ENCODE data around the gene RNF11. TPM values are rescaled to one million over a fixed set of nuclear protein-coding genes. Genes with fewer than 3 reads are reported as not detected.

RNF11 gene
- total RNA-seq, 1 donor from 2014 or later, result 81.4 TPM

DNA sequence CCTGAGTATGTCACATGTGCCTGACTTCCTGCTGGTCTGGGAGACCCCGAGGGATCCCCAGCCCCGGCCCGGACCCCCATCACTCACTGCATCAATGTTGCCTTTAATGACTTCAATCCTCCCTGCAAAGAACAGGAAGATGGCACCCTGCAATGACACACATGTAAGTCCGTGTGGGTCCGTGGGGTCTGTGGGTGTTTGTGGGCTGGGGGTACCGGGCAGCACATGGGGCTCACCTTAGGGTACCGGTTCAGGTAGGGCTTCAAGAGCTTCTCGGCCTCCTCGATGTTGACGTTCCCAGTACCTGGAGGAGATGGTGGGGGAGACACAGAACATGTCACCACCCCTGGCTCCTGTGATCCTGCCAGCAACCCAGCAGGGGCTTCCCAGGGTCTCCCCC is 66.2 kb downstream of the RNF11 start:
- DNase-seq (ENCODE audit: low read depth), result no peak
- H3K4me3 ChIP-seq (ENCODE audit: low read depth, low read length), result no peak overlapping the region
- TF ChIP-seq, protein P1, sequence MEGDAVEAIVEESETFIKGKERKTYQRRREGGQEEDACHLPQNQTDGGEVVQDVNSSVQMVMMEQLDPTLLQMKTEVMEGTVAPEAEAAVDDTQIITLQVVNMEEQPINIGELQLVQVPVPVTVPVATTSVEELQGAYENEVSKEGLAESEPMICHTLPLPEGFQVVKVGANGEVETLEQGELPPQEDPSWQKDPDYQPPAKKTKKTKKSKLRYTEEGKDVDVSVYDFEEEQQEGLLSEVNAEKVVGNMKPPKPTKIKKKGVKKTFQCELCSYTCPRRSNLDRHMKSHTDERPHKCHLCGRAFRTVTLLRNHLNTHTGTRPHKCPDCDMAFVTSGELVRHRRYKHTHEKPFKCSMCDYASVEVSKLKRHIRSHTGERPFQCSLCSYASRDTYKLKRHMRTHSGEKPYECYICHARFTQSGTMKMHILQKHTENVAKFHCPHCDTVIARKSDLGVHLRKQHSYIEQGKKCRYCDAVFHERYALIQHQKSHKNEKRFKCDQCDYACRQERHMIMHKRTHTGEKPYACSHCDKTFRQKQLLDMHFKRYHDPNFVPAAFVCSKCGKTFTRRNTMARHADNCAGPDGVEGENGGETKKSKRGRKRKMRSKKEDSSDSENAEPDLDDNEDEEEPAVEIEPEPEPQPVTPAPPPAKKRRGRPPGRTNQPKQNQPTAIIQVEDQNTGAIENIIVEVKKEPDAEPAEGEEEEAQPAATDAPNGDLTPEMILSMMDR (conservative IDR thresholded peaks at IDR 0.05; ENCODE audit: low read depth, low read length), result no peak

DNA sequence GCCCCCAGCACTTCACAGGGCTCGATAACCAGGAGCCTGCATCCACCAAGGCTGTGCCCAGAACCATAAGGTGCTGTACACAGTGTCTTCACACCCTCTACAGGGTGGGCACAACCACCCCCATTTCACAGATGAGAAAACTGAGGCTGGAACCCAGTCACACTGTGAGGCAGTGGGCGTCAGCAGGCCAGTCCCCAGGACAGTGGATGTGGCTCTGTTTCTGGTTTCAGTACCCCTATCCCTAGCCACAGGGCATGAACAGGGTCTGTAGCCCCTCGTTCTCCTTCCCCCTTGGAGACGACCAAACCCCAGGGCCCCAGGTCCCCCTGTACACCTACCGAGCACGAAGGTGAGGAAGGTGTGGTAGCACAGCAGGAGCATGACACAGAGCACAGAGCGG is 66.7 kb downstream of the RNF11 start:
- H3K4me3 ChIP-seq (ENCODE audit: low read depth, low read length), result no peak overlapping the region
- TF ChIP-seq, protein P1 (conservative IDR thresholded peaks at IDR 0.05; ENCODE audit: low read depth, low read length), result no peak
- no peak for DNase-seq (ENCODE audit: low read depth)

DNA sequence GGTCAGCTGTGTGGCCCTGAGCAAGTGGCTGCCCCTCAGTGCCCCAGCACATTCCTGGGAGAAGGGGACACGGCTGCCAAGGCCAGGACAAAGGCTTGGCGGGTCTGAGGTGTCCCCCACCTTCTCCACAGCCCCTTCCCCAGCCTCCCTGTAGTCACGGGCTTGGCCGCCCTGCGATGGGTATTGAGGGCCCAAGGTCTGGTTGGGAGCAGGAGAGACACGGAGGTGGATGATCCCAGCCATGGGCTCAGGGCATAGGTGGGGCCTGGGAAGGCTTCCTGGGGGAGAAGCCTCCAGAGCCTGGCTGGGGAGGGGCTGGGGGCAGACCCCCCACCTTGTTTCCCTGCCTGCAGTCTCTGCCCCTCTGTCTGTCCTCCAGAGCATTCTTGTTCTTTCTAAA is 67.2 kb downstream of the RNF11 start:
- no peak for DNase-seq (ENCODE audit: low read depth)
- no peak overlapping the region for H3K4me3 ChIP-seq (ENCODE audit: low read depth, low read length)
- TF ChIP-seq, protein P1 (conservative IDR thresholded peaks at IDR 0.05; ENCODE audit: low read depth, low read length), result no peak

DNA sequence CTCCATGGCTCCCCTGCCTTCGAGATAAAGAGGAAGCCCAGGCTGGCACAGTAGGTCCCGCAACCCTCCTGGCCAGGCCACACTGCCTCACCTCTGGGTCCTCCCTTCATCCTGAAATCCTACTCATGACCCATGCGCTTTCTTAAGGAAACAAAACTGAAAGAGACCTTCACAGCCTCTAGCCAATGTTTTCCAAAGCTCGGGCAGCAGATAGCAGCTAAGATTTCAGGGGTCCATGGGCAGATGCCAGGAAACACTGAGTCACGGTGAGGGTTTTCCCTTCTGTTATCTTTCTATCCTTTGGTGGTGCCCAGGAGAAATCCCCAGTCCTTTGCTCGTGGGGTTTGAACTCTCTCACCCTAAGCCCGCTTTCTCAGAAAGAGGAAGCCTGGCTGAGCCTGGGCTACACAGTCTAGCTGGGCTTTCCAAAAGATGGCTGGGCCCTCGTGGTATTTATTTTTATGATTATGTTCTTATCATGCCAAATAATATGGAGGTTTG is 67.7 kb downstream of the RNF11 start:
- DNase-seq (ENCODE audit: low read depth), result no peak
- no peak overlapping the region for H3K4me3 ChIP-seq (ENCODE audit: low read depth, low read length)
- TF ChIP-seq, protein P1 (conservative IDR thresholded peaks at IDR 0.05; ENCODE audit: low read depth, low read length), result no peak

DNA sequence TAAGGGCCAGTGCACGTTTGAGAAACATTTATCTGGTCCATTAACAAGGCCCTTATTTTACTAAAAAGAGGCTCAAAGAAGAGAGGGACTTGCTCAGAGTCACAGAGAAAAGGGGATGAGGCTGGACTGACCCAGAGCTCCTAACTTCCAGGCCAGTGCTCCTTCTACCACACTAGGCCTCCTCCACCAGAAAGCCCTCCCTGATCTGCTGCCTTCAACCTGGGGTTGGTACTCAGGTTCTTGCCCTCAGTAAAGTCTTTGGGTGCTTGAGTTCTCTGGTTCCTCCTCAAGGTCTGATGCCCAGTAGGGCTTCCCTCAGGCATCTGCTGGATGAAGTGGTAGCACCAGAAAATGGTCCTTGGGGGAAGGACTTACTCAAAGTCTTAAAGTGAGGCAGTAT is 68.3 kb downstream of the RNF11 start:
- no peak overlapping the region for H3K4me3 ChIP-seq (ENCODE audit: low read depth, low read length)
- TF ChIP-seq, protein P1 (conservative IDR thresholded peaks at IDR 0.05; ENCODE audit: low read depth, low read length), result no peak
- DNase-seq (ENCODE audit: low read depth), result no peak

DNA sequence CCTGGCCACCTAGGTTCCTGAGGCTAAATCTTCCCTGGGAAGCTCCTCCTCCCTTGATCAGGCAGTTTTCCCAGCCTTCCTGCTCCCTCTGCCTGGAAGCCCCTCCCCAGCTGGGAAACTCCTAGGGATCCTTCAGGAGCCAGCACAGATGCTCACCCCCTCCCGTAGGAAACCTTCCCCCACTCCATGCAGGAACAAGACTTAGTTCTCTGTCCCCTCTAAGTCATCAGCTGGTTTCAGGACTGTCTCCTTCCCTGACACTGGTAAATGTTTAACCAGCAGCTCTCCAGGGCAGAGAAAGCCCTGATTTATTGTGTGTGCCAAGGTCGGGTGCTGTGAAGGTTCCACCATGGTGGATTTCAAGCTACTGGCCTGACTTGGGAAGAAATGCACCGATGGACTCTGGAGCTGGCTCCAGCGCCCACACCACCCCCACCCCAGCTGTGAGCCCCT is 69.3 kb downstream of the RNF11 start:
- no peak for DNase-seq (ENCODE audit: low read depth)
- TF ChIP-seq, protein P1 (conservative IDR thresholded peaks at IDR 0.05; ENCODE audit: low read depth, low read length), result no peak
- H3K4me3 ChIP-seq (ENCODE audit: low read depth, low read length), result no peak overlapping the region

DNA sequence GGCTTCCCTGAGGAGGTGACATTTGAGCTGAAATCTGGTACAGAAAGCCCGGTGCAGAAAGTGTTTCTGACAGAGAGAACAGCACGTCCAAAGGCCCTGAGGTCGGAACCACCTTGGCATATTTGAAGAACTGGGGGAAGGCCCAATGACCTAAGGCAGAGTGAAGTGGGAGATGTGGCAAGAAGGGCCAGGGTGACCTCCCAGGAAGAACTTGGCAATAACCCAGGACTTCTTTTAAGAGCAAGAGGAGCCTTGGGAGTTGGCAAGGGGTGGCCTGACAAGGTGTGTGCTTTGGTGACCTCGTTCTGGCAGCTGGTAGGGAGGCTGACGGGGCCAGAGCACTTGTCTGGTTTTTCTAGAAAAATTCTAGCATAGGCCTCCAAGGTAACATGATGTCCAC is 70.9 kb downstream of the RNF11 start:
- H3K4me3 ChIP-seq (ENCODE audit: low read depth, low read length), result no peak overlapping the region
- TF ChIP-seq, protein P1 (conservative IDR thresholded peaks at IDR 0.05; ENCODE audit: low read depth, low read length), result no peak
- no peak for DNase-seq (ENCODE audit: low read depth)
